HG03175 (cell line): ENCODE data around the gene LAMA3.

Source experiments
- ATAC-seq: cut with Tn5 transposase; IDR thresholded peaks from one replicate; pipeline ENCODE4 v1.9.1; 2021; ENCODE audit warnings: mild to moderate bottlenecking, moderate library complexity; ENCODE audit not compliant: unreplicated experiment

Gene LAMA3

GRCh38 chr18:23872701-23873550 is 183.7 kb downstream of the LAMA3 start:
- no peak for ATAC-seq

DNA sequence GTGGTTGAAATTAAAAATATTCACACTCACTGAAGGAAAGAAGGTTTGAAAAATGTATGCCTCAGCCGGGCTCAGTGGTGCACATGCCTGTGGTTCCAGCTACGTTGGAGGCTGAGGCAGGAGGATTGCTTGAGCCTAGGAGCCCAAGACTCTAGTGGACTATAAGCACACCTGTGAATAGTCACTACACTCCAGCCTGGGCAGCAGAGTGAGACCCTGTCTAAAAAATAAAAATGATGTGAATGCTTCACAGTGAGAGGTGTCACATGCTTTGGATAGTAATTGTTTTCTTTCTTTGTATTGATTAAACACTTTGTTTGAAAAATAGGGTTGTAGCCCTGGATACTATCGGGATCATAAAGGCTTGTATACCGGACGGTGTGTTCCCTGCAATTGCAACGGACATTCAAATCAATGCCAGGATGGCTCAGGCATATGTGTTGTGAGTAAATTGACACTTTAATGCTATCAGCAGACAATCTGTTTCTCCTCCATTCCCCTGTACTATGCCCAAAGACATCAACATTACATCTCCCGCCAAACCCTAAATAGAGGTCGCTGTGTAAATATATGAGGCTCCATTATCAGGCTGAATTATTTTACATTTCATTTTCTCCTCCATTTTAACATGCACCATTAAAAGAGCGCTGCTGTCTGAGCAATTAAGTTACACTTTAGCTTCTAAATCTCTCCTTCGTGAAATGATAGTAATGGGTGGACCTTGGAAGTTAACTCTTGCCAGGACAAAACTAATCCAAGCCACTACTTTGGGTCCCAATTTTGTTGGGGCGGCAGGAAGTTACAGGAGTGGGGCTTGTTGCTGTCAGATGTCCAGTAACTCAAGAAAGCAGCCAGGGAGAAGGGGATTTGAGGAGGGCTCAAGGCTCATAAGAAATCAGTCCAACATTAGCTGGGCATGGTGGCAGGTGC is 187.0 kb downstream of the LAMA3 start:
- no peak for ATAC-seq

- no peak for ATAC-seq
These were observed 187.7 kb downstream of the LAMA3 start for GRCh38 chr18:23876921-23877320.

DNA sequence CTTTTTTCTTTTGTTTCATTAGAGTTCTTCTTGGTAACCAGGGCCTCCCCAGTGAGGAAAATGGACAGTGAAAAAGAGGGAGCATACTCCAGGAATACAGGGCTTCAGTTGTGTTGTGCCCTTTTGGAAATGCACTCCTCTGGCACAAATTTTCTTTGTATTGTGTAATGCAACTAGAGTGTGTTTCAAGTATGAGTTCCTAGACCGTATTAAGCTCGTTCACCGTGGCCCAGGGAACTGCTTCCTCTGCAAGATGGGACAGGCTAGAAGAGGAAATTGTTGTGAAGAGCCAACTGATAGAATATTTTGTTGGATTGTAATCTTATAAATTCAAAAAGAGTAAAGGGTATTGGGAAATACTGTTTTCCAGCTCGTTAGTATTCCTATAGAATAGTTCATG is 188.1 kb downstream of the LAMA3 start:
- ATAC-seq = no peak

GRCh38 chr18:23878336-23878900 is 189.2 kb downstream of the LAMA3 start:
- no peak for ATAC-seq

- ATAC-seq = no peak
These were observed 189.9 kb downstream of the LAMA3 start for GRCh38 chr18:23879126-23879525.

- no peak for ATAC-seq
These were observed 190.3 kb downstream of the LAMA3 start for GRCh38 chr18:23879544-23879943.

DNA sequence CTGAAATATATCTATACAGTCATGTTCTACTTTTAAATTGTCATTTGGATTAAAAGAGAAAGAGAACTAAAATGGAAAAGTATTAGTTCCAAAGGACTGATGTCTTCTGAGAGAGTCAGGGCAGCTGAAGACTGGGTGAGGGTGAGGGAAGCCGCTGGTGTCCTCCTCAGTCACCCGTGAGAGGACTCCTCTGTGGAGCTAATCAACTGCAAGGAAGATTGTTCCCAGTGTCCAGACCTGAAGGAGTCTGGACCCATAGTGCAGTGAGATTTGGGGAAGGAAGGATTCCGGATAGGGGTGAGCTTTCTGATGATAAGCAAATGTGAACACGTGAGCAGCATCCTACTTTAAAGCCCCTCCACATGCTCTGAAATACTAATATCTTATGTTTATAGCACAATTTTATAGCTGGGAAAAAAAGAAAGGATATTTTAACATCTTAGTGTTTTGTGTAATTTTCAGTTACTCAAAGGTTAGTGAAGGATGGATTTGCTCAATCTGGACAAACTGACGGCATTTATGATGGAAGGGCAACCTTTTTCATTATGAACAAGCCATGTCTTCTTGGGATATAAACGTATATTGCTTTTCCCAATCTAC is 190.8 kb downstream of the LAMA3 start:
- no peak for ATAC-seq

DNA sequence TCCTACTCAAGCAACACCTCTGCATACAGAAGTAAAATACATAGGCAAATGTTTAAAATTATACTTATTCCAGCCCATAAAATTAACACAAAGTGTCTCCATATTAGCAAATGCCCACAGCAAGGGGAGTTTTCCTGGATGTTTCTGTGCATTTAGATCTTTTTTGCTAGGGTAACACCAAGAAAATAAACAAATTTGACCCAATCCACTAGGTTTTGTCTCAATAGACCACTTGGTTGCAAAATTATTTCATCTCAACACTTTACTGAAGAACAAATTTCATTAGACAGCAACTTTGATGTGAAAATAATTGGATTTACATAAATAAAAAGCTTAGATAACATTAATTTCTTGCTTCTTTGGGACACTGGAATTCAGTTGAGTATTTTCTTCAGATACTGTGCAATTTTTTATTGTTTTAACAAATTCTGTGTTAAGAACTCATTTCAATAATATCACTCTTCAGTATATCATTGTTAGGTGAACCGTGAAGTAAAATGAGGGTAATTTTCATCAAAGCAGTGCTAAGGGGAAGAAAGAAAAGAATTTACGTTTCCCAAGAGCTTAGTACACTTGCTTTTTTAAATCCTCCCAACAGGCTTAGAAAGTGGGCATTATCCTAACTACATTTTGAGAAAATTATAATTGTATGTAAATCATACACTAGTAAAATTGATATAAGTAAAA is 191.8 kb downstream of the LAMA3 start:
- no peak for ATAC-seq

GRCh38 chr18:23881778-23882177 is 192.5 kb downstream of the LAMA3 start:
- no peak for ATAC-seq

- ATAC-seq = no peak
These were observed 193.5 kb downstream of the LAMA3 start for GRCh38 chr18:23882616-23883276.

- no peak for ATAC-seq
These were observed 194.1 kb downstream of the LAMA3 start for GRCh38 chr18:23883277-23883790.

GRCh38 chr18:23884681-23885375 is 195.6 kb downstream of the LAMA3 start:
- ATAC-seq = no peak

GRCh38 chr18:23885750-23886149 is 196.5 kb downstream of the LAMA3 start:
- ATAC-seq = no peak

DNA sequence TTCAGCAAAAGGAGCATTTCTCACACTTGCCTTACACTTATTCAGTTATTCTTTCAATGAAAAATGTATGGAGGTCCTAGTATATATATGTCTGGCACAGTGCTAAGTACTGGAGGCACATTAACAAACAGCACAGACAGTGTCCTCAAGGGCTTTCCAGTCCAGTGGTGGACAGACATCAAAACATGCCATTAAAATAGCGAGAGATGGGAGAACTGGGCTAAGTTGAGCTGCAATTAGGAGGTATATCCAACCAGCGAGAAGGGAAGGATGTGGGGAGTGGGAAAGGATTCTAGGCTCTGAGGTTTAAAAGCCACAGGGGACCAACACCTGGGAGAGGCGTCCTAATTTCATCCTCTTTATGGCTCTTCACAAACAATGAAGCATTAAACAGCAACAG is 197.8 kb downstream of the LAMA3 start:
- ATAC-seq = no peak

DNA sequence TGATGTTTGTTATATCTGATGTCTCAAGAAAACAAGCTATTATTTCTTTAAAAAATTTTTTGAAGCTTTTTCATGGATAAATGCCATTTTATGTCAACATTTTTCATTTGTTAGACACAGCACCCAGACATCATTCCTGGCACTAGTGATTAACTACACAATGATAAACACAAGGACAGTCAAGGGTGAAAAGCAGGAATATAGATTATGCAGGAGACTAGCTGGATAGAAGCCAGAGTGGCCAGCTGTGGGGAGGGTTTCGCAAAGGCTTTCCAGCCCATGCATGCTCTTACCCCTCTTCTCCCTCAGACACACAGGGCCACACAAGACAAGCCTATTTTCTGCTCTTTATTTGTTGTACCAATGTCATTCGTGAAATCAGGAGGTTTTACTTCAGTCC is 198.2 kb downstream of the LAMA3 start:
- ATAC-seq = no peak

DNA sequence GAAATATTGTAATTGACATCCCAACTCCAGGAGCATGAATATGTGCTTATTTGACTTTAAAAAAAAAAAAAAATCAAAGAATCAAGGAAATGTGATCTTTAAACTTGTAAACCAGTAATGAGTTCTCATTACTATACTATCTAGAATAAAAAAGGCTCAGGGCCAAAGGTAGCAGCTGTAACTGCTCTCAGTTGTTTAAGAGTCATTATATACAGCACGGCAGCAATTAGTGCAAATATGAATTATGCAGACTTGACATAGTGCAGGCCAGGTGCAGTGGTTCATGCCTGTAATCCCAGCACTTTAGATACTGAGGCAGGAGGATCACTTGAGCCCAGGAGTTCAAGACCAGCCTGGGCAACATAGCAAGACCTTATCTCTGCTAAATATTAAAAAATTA is 199.6 kb downstream of the LAMA3 start:
- no peak for ATAC-seq

GRCh38 chr18:23889907-23890306 is 200.7 kb downstream of the LAMA3 start:
- ATAC-seq = no peak

GRCh38 chr18:23890589-23890988 is 201.3 kb downstream of the LAMA3 start:
- ATAC-seq = no peak
